SK-N-SH (cell line): Measurements from ENCODE around the gene DAGLB. TPM values are rescaled to one million over a fixed set of nuclear protein-coding genes. Genes with fewer than 3 reads are reported as not detected.

Source experiments
- CTCF ChIA-PET: fragments of 300-600, 350-600 bp; formaldehyde crosslinking; extraction: SDS; loops from one replicate; lab custom pipeline; 2021; lab: Yijun Ruan, JAX
- POLR2A ChIA-PET: fragments of 350-600 bp; sonication (Branson Sonifier 250); formaldehyde crosslinking; extraction: SDS; loops from one replicate; lab custom pipeline; 2020; ENCODE audit warnings: antibody characterized with exemption, inconsistent platforms; lab: Yijun Ruan, JAX
- DNase-seq: peaks from one replicate; pipeline ENCODE4 v3.0.0; 2012
- H2AFZ ChIP-seq: fragments of 200-600 bp; sonication (generic); 2 replicates; pipeline ENCODE4 v1.8.1; 2016; ENCODE audit warnings: antibody characterized with exemption, mild to moderate bottlenecking, low read depth
- H3F3A ChIP-seq: fragments of 200-600 bp; sonication (generic); replicated peaks from 2 replicates; pipeline ENCODE3; 2016; ENCODE audit warnings: antibody characterized with exemption, mild to moderate bottlenecking; ENCODE audit not compliant: insufficient read depth
- H3K27ac ChIP-seq, 2 experiments: fragments of 200-500 bp in 1 of 2; fragments of 200-600 bp in 1 of 2; sonication (Bioruptor generic) in 1 of 2; sonication (generic), shearing (Covaris generic) in 1 of 2; 2 replicates each; pipeline versions ENCODE4 v1.5.1 to v1.6.1; 2014 to 2016; ENCODE audit warnings: low read depth in 2 of 2, inconsistent platforms in 1 of 2, low read length in 1 of 2, mild to moderate bottlenecking in 1 of 2, mixed read lengths in 1 of 2
- H3K27me3 ChIP-seq: fragments of 200-600 bp; sonication (generic), shearing (Covaris generic); 2 replicates; pipeline ENCODE4 v1.6.1; 2016; ENCODE audit warnings: mixed run types; ENCODE audit not compliant: insufficient read depth
- H3K36me3 ChIP-seq, 2 experiments: fragments of 200-500 bp in 1 of 2; fragments of 200-600 bp in 1 of 2; sonication (Bioruptor generic) in 1 of 2; sonication (generic) in 1 of 2; replicated peaks in 1 of 2; 2 replicates each; pipeline versions ENCODE3 to v1.5.1; 2014 to 2016; ENCODE audit warnings: low read length in 1 of 2, mild to moderate bottlenecking in 1 of 2; ENCODE audit not compliant: insufficient read depth in 2 of 2, control insufficient read depth in 1 of 2
- H3K4me1 ChIP-seq, 2 experiments: fragments of 200-500 bp in 1 of 2; fragments of 200-600 bp in 1 of 2; sonication (Bioruptor generic) in 1 of 2; sonication (generic), shearing (Covaris generic) in 1 of 2; 2 replicates each; pipeline versions ENCODE4 v1.5.1 to v1.6.1; 2014 to 2016; ENCODE audit warnings: low read depth in 1 of 2, low read length in 1 of 2, mixed run types in 1 of 2; ENCODE audit not compliant: insufficient read depth in 2 of 2, control insufficient read depth in 1 of 2
- H3K4me2 ChIP-seq: fragments of 200-600 bp; sonication (generic), shearing (Covaris generic); 2 replicates; pipeline ENCODE4 v1.6.1; 2017; ENCODE audit warnings: mixed run types
- H3K4me3 ChIP-seq, 2 experiments: fragments of 200-500 bp in 1 of 2; fragments of 200-600 bp in 1 of 2; sonication (Bioruptor generic) in 1 of 2; sonication (generic), shearing (Covaris generic) in 1 of 2; 2 replicates each; pipeline versions ENCODE4 v1.5.1 to v1.8.1; 2014 to 2016; ENCODE audit warnings: low read depth in 2 of 2, inconsistent platforms in 1 of 2, low read length in 1 of 2, mild to moderate bottlenecking in 1 of 2, mixed read lengths in 1 of 2, moderate library complexity in 1 of 2
- H3K79me2 ChIP-seq: fragments of 200-600 bp; sonication (generic); 2 replicates; pipeline ENCODE4 v1.8.1; 2017; ENCODE audit warnings: mild to moderate bottlenecking; ENCODE audit not compliant: insufficient read depth
- H3K9ac ChIP-seq: fragments of 200-600 bp; sonication (generic); 2 replicates; pipeline ENCODE4 v1.6.1; 2017; ENCODE audit warnings: mixed run types
- H3K9me2 ChIP-seq: fragments of 200-600 bp; sonication (generic); 2 replicates; pipeline ENCODE4 v1.6.1; 2017; ENCODE audit warnings: mixed run types
- H3K9me3 ChIP-seq: fragments of 200-600 bp; sonication (generic); 2 replicates; pipeline ENCODE4 v1.6.1; 2017; ENCODE audit warnings: mixed run types, mild to moderate bottlenecking, moderate library complexity
- H4K20me1 ChIP-seq: fragments of 200-600 bp; sonication (generic); 2 replicates; pipeline ENCODE4 v1.6.1; 2017; ENCODE audit warnings: mild to moderate bottlenecking, mixed run types; ENCODE audit not compliant: insufficient read depth
- EP300 ChIP-seq, 2 experiments: IDR thresholded peaks; 2 replicates each; pipeline versions ENCODE4 v1.4.0 to v1.6.1; 2012; ENCODE audit warnings: borderline replicate concordance in 1 of 2, low read depth in 1 of 2, low read length in 1 of 2
- EZH2phosphoT487 ChIP-seq: fragments of 200-600 bp; sonication (generic); IDR thresholded peaks from 2 replicates; pipeline ENCODE4 v1.6.1; 2017; ENCODE audit warnings: low read depth, mixed run types, mild to moderate bottlenecking, antibody characterized with exemption, moderate library complexity, borderline replicate concordance
- GABPA ChIP-seq: IDR thresholded peaks from 2 replicates; pipeline ENCODE4 v1.4.0; 2012; ENCODE audit warnings: low read depth, mild to moderate bottlenecking
- JUND ChIP-seq: IDR thresholded peaks from 2 replicates; pipeline ENCODE4 v1.4.0; 2012
- POLR2AphosphoS5 ChIP-seq: IDR thresholded peaks from 2 replicates; pipeline ENCODE4 v1.6.1; 2012; ENCODE audit warnings: low read depth, low read length
- SIN3A ChIP-seq: IDR thresholded peaks from 2 replicates; pipeline ENCODE4 v1.6.1; 2012; ENCODE audit warnings: low read depth, mild to moderate bottlenecking, low read length, moderate library complexity, borderline replicate concordance
- TAF1 ChIP-seq: IDR thresholded peaks from 2 replicates; pipeline ENCODE4 v1.6.1; 2012; ENCODE audit warnings: low read depth, mild to moderate bottlenecking, low read length, moderate library complexity, borderline replicate concordance
- WGBS: methylation state at CpG from one replicate; pipeline ENCODE4 v1.1.6; 2017; ENCODE audit warnings: low lambda C conversion rate; 5-methylcytosine and 5-hydroxymethylcytosine counted together
- polyA plus RNA-seq, 3 experiments: library from polyadenylated mRNA; depleted of rRNA; stranded (reverse); fragments of >200 nt; gene quantifications; 2 replicates each; pipeline ENCODE4 v1.2.3, GENCODE V29; 2012
- TF ChIP-seq, protein P1 (sequence below): IDR thresholded peaks from 2 replicates; pipeline ENCODE4 v1.4.0; 2012; ENCODE audit warnings: low read depth, borderline replicate concordance
- TF ChIP-seq, protein P2 (sequence below): IDR thresholded peaks from 2 replicates; pipeline ENCODE4 v1.6.1; 2012; ENCODE audit warnings: mild to moderate bottlenecking, low read depth, low read length, moderate library complexity

Gene DAGLB
- polyA plus RNA-seq, 1 of the 3 experiments (the other 2 are of a cell fraction) = 24.1 TPM

DNA sequence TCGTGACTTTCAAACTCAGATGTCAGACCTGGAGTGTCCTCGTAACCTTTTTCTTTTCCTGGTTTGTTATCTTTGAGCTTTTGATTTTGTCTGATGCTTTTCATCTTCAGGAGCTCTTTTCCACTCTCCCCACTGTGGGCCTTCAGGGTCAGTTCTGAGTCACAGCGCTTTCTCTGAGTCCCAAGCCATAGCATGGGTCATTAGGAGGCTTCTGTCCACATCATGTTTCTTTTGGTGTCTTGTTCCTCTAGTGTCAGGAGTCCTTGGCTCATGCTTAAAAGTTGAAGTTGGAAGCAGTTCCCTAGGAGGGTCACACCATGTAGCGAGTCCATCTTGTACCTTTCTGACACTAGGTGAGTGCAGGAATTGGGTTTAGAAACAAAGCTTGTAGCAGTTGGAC lies 40.3 kb downstream of the DAGLB start (continued):
- TF ChIP-seq, protein P1, sequence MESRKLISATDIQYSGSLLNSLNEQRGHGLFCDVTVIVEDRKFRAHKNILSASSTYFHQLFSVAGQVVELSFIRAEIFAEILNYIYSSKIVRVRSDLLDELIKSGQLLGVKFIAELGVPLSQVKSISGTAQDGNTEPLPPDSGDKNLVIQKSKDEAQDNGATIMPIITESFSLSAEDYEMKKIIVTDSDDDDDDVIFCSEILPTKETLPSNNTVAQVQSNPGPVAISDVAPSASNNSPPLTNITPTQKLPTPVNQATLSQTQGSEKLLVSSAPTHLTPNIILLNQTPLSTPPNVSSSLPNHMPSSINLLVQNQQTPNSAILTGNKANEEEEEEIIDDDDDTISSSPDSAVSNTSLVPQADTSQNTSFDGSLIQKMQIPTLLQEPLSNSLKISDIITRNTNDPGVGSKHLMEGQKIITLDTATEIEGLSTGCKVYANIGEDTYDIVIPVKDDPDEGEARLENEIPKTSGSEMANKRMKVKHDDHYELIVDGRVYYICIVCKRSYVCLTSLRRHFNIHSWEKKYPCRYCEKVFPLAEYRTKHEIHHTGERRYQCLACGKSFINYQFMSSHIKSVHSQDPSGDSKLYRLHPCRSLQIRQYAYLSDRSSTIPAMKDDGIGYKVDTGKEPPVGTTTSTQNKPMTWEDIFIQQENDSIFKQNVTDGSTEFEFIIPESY = no peak
- TF ChIP-seq EP300 (IDR thresholded peaks at IDR 0.05; ENCODE audit: borderline replicate concordance in 1 of 2, low read depth in 1 of 2, low read length in 1 of 2) (no peak), SIN3A (no peak)

DNA sequence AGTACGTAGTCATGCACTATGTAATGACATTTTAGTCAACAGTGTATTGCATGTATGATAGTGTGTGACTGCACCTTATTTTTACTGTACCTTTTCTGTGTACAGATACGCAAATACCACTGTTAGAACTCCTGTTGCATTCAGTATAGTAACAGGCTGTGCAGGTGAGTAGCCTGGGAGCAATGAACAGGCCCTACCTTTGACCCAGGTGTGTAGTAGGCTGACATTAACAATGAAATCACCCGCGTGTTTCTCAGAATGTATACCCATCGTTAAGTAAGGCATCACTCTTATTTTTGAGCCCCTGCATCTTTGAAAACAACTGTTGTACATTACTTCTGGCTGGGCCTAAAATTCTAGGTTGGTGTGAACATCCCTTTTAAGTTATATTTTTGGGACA lies 41.6 kb downstream of the DAGLB start:
- no peak for DNase-seq

DNA sequence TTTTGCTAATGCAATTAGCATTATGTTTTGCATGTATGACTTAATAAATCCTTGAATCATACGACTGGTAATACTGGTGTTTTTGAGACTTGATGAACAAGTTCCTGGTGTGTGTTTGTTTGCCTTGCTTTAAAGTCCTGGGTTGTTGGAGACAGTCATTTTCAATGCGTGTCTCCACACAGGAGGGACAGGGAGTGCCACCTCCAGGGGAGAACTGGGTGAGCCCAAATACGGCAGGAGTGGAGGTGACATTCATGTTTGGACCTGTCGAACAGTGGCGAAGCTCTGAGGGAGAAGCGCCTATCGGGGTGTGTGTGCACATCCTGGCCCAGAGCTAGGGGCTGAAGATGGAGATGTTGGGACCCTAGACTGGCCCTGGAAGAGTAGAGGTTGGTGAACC lies 43.8 kb downstream of the DAGLB start:
- no peak for TF ChIP-seq JUND
- TF ChIP-seq TAF1 = no peak
- TF ChIP-seq EZH2phosphoT487 = no peak
- TF ChIP-seq GABPA = no peak
- TF ChIP-seq, protein P2, sequence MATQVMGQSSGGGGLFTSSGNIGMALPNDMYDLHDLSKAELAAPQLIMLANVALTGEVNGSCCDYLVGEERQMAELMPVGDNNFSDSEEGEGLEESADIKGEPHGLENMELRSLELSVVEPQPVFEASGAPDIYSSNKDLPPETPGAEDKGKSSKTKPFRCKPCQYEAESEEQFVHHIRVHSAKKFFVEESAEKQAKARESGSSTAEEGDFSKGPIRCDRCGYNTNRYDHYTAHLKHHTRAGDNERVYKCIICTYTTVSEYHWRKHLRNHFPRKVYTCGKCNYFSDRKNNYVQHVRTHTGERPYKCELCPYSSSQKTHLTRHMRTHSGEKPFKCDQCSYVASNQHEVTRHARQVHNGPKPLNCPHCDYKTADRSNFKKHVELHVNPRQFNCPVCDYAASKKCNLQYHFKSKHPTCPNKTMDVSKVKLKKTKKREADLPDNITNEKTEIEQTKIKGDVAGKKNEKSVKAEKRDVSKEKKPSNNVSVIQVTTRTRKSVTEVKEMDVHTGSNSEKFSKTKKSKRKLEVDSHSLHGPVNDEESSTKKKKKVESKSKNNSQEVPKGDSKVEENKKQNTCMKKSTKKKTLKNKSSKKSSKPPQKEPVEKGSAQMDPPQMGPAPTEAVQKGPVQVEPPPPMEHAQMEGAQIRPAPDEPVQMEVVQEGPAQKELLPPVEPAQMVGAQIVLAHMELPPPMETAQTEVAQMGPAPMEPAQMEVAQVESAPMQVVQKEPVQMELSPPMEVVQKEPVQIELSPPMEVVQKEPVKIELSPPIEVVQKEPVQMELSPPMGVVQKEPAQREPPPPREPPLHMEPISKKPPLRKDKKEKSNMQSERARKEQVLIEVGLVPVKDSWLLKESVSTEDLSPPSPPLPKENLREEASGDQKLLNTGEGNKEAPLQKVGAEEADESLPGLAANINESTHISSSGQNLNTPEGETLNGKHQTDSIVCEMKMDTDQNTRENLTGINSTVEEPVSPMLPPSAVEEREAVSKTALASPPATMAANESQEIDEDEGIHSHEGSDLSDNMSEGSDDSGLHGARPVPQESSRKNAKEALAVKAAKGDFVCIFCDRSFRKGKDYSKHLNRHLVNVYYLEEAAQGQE = no peak
- Histone ChIP-seq H3K79me2 (peaks cover 87% of the 10 kb centered on the region), H4K20me1 (peaks cover 59% of the 10 kb centered on the region), H3K27ac (no peak overlapping the region), H3F3A (peaks cover 55% of the 10 kb centered on the region), H3K4me1 (peaks cover 0 to 3% of the 10 kb centered on the region in 2 experiments; a peak in 1 of 4 replicates), H2AFZ (no peak overlapping the region), H3K27me3 (no peaks in the 10 kb centered on the region), H3K9me2 (no peaks in the 10 kb centered on the region), H3K36me3 (peaks cover 67 to 84% of the 10 kb centered on the region in 2 experiments), H3K4me2 (no peak overlapping the region), H3K4me3 (no peak overlapping the region), H3K9ac (no peak overlapping the region), H3K9me3 (no peaks in the 10 kb centered on the region)
- ChIA-PET CTCF (interaction anchor here (1.2 kb wide), 1 partner anchor 24 kb away, joined by 3 read pairs; no protein-coding TSS in a partner anchor), POLR2A (no interaction called here)
- DNase-seq = no peak
- 95% methylated on average over 7 of the region's 7 CpGs for WGBS

More for the DNA sequence above, 41.6 kb downstream of the DAGLB start:
- H3K4me1 ChIP-seq = no peaks in the 10 kb centered on the region
- peaks cover 65% of the 10 kb centered on the region for H3K79me2 ChIP-seq
- H4K20me1 ChIP-seq = peaks cover 49% of the 10 kb centered on the region
- no peaks in the 10 kb centered on the region for H3K27me3 ChIP-seq
- no peak overlapping the region for H2AFZ ChIP-seq
- peaks cover 72 to 95% of the 10 kb centered on the region in 2 experiments for H3K36me3 ChIP-seq
- no peaks in the 10 kb centered on the region for H3K9me3 ChIP-seq
- ChIA-PET POLR2A (no interaction called here), CTCF (interaction anchor here (2.6 kb wide), 1 partner anchor 14 kb away, joined by 8 read pairs; no protein-coding TSS in a partner anchor)
- no peaks in the 10 kb centered on the region for H3K9me2 ChIP-seq
- H3K4me2 ChIP-seq = no peak overlapping the region
- H3F3A ChIP-seq = peaks cover 49% of the 10 kb centered on the region
- H3K9ac ChIP-seq = no peak overlapping the region
- no peak overlapping the region for H3K27ac ChIP-seq
- peak; percentile 32; the same call in 1 of the 2 replicates for TF ChIP-seq POLR2AphosphoS5
- TF ChIP-seq EZH2phosphoT487 = no peak
- no peak overlapping the region for H3K4me3 ChIP-seq
- 89% methylated on average over 5 of the region's 5 CpGs for WGBS
